HL-60/S4 treated with retinoic acid at 250 ng/mL for 4 days and 3 days (cell line): ENCODE results near the gene FIGNL1.

Source experiments
- in situ Hi-C: fragments of 300-500 bp; cut with MboI; formaldehyde crosslinking; loops from 2 replicates; pipeline ENCODE4 v1.7.0; 2022; ENCODE audit warnings: low sequenced_read_pairs

The FIGNL1 gene

DNA sequence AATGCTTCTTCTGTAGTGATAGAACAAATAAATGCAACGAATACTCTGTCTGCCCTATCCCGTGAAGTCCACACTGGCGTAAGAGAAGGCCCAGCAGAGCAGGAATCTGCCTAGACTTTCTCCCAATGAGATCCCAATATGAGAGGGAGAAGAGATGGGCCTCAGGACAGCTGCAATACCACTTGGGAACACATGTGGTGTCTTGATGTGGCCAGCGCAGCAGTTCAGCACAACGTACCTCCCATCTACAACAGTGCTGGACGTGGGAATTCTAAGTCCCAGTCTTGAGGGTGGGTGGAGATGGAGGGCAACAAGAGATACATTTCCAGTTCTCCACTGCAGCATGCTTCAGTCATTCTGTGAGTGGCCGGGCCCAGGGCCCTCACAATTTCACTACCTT is 45.8 kb downstream of the FIGNL1 start:
- in situ Hi-C loops: no loop called here

DNA sequence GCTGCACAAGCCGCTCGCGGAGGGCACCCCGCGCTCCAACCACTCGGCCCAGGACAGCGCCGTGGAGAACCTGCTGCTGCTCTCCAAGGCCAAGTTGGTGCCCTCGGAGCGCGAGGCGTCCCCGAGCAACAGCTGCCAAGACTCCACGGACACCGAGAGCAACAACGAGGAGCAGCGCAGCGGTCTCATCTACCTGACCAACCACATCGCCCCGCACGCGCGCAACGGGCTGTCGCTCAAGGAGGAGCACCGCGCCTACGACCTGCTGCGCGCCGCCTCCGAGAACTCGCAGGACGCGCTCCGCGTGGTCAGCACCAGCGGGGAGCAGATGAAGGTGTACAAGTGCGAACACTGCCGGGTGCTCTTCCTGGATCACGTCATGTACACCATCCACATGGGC is 50.0 kb downstream of the FIGNL1 start:
- in situ Hi-C loops: no loop called here

DNA sequence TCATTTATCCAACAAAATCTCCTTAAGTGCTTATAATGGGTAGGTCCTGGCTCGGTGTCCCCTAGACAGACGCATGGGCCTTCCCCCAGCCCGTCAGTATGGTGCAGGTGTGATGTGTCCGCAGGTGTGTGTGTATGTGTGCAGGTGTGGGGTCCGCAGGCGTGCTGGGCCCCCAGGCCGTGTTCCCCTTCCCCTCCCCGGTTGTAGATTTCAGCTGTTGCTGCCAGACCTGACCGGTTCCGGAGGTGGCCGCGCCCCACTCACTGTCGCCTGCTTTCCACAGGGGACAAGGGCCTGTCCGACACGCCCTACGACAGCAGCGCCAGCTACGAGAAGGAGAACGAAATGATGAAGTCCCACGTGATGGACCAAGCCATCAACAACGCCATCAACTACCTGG is 50.5 kb downstream of the FIGNL1 start:
- in situ Hi-C loops: no loop called here

GRCh38 chr7:50399206-50399605 is 50.9 kb downstream of the FIGNL1 start:
- in situ Hi-C loops: no loop called here

GRCh38 chr7:50397971-50398324 is 52.2 kb downstream of the FIGNL1 start:
- in situ Hi-C loops: no loop called here

- in situ Hi-C loops: no loop called here
Observed at GRCh38 chr7:50397320-50397970, 52.7 kb downstream of the FIGNL1 start.

GRCh38 chr7:50396856-50397255 is 53.3 kb downstream of the FIGNL1 start:
- in situ Hi-C loops: no loop called here

GRCh38 chr7:50394315-50394714 is 55.8 kb downstream of the FIGNL1 start:
- in situ Hi-C loops: no loop called here
